Large intestine (tissue), 3 donors: ENCODE measurements around the gene LEMD2. TPM values are rescaled to one million over a fixed set of nuclear protein-coding genes. Genes with fewer than 3 reads are reported as not detected.
A peak's percentile ranks its signal among the peaks of the same experiment; 100 is the strongest.

Source experiments
- DNase-seq, 2 donors: peaks; one replicate each; pipeline versions ENCODE4 v3.0.0 to v3.0.0-alpha.2; 2013
- H3K27ac ChIP-seq: one replicate; pipeline ENCODE4 v1.5.1; 2013; ENCODE audit warnings: low read length
- H3K27me3 ChIP-seq: 2 replicates; pipeline ENCODE4 v1.6.1; 2013; ENCODE audit warnings: low read length; ENCODE audit not compliant: control insufficient read depth, insufficient read depth
- H3K36me3 ChIP-seq: 2 replicates; pipeline ENCODE4 v1.6.1; 2013; ENCODE audit warnings: low read length; ENCODE audit not compliant: control insufficient read depth, insufficient read depth
- H3K4me1 ChIP-seq: one replicate; pipeline ENCODE4 v1.6.1; 2013; ENCODE audit warnings: low read length; ENCODE audit not compliant: control insufficient read depth, insufficient read depth
- H3K4me3 ChIP-seq: one replicate; pipeline ENCODE4 v1.5.1; 2013; ENCODE audit warnings: low read length
- H3K9me3 ChIP-seq: one replicate; pipeline ENCODE4 v1.6.1; 2013; ENCODE audit warnings: mild to moderate bottlenecking, low read depth, low read length, moderate library complexity; ENCODE audit not compliant: control insufficient read depth
- WGBS: methylation state at CpG from one replicate; pipeline ENCODE4 v1.1.5; 2013; ENCODE audit warnings: low lambda C conversion rate; ENCODE audit not compliant: insufficient coverage; 5-methylcytosine and 5-hydroxymethylcytosine counted together
- polyA plus RNA-seq: library from polyadenylated mRNA; unstranded; fragments of 120-200 nt; gene quantifications from one replicate; pipeline ENCODE4 v1.2.1, GENCODE V29; 2013

LEMD2 gene
- polyA plus RNA-seq, 1 donor: 56.2 TPM

- no peaks in the 10 kb centered on the region for H3K4me1 ChIP-seq
- H3K36me3 ChIP-seq: no peaks in the 10 kb centered on the region
- H3K27me3 ChIP-seq: peaks cover 18% of the 10 kb centered on the region
- DNase-seq: no peak
- no peaks in the 10 kb centered on the region for H3K9me3 ChIP-seq
- 60% methylated on average over 1 of the region's 3 CpGs for WGBS
- H3K27ac ChIP-seq: no peak overlapping the region
- H3K4me3 ChIP-seq: no peak overlapping the region
These were observed 65.4 kb downstream of the LEMD2 start for GRCh38 chr6:33723371-33724085.

GRCh38 chr6:33722103-33722623 is 66.8 kb downstream of the LEMD2 start:
- Histone ChIP-seq H3K4me1 (no peaks in the 10 kb centered on the region), H3K9me3 (no peaks in the 10 kb centered on the region), H3K36me3 (no peaks in the 10 kb centered on the region), H3K4me3 (no peak overlapping the region), H3K27ac (no peak overlapping the region), H3K27me3 (peaks cover 18% of the 10 kb centered on the region)
- peak in 1 of 2 donors; percentile 12 for DNase-seq
- no CpG with 5 or more reads among the region's 5 CpGs for WGBS

DNA sequence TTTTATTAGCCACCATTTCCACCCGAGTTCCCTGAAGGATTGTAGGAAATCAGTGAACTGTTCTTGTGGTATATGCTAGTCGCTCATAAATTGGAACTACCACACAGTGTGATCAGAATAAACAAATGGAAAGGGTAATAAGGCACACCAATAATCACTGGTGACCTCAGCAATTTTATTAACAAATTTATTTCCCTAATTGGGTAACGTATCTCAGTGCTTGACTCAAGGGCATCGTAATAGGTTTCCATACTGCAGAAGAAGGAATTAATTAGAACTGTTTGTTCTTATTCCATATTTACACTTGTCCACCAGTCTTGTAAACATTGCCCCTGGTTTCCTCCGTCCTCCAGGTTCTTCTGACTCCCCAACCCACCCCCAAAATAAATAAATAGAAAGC is 67.4 kb downstream of the LEMD2 start:
- Histone ChIP-seq H3K4me3 (no peak overlapping the region), H3K27ac (no peak overlapping the region), H3K27me3 (peaks cover 18% of the 10 kb centered on the region), H3K36me3 (no peaks in the 10 kb centered on the region), H3K4me1 (no peaks in the 10 kb centered on the region), H3K9me3 (no peaks in the 10 kb centered on the region)
- WGBS: no CpG with 5 or more reads among the region's 5 CpGs
- no peak for DNase-seq

Other genes with a start within 250 kb of the LEMD2 start
- gene BAK1, start 208.9 kb downstream of the LEMD2 start, polyA plus RNA-seq: 16.3 TPM
- 49.6 TPM for gene ITPR3, start 167.8 kb downstream of the LEMD2 start, polyA plus RNA-seq
- 61.0 TPM for gene UQCC2, start 77.4 kb downstream of the LEMD2 start, polyA plus RNA-seq
- 0.34 TPM for gene IP6K3, start 42.2 kb downstream of the LEMD2 start, polyA plus RNA-seq
- 154 TPM for gene MLN, start 14.9 kb upstream of the LEMD2 start, polyA plus RNA-seq